Kidney (tissue), 14 donors: ENCODE measurements around the gene KLHL22. TPM values are rescaled to one million over a fixed set of nuclear protein-coding genes. Genes with fewer than 3 reads are reported as not detected.

Experiments used
- DNase-seq, 5 donors: peaks; one replicate each; pipeline ENCODE4 v3.0.0-alpha.2; 2013 to 2020
- FAIRE-seq: peaks from 2 replicates; lab custom pipeline; 2012; peaks lifted over from hg19 to GRCh38; lab: Jason Lieb, UNC
- H3K27ac ChIP-seq, 2 donors: one replicate each; pipeline ENCODE4 v1.7.0; 2013; ENCODE audit warnings: low read depth in 2 of 2, low read length in 2 of 2, inconsistent platforms in 1 of 2
- H3K27me3 ChIP-seq: one replicate; pipeline ENCODE4 v1.7.1; 2013; ENCODE audit warnings: low read length, inconsistent platforms; ENCODE audit not compliant: control insufficient read depth, insufficient read depth
- H3K36me3 ChIP-seq, 3 donors: one replicate each; pipeline versions ENCODE4 v1.7.0 to v1.7.1; 2013; ENCODE audit warnings: low read length in 3 of 3, control low read depth in 1 of 3, inconsistent platforms in 1 of 3; ENCODE audit not compliant: insufficient read depth in 3 of 3, control insufficient read depth in 2 of 3
- H3K4me1 ChIP-seq, 3 donors: one replicate each; pipeline versions ENCODE4 v1.7.0 to v1.7.1; 2013; ENCODE audit warnings: low read length in 3 of 3, inconsistent platforms in 1 of 3, low read depth in 1 of 3; ENCODE audit not compliant: control insufficient read depth in 2 of 3, insufficient read depth in 2 of 3
- H3K4me3 ChIP-seq, 3 donors: one replicate each; pipeline versions ENCODE4 v1.7.0 to v1.8.1; 2013; ENCODE audit warnings: low read length in 3 of 3, control low read depth in 1 of 3, inconsistent platforms in 1 of 3
- H3K9ac ChIP-seq, 3 donors: one replicate each; pipeline versions ENCODE4 v1.7.0 to v1.7.1; 2013; ENCODE audit warnings: low read length in 3 of 3, control low read depth in 1 of 3, inconsistent platforms in 1 of 3
- H3K9me3 ChIP-seq, 3 donors: one replicate each; pipeline versions ENCODE4 v1.7.0 to v1.7.1; 2013; ENCODE audit warnings: low read length in 3 of 3, control low read depth in 1 of 3, inconsistent platforms in 1 of 3; ENCODE audit not compliant: control insufficient read depth in 2 of 3, insufficient read depth in 1 of 3
- intact Hi-C: fragments of 100-400 bp; cut with DNase I; formaldehyde crosslinking; loops from one replicate; pipeline ENCODE4 v1.11.1; 2022
- polyA plus RNA-seq: library from polyadenylated mRNA; stranded (reverse); fragments of 350-450 nt; fragmentation: Illumina TruSeq; extraction: RNeasy Lipid Tissue Mini Kit (QIAGEN cat#74804); gene quantifications from one replicate; pipeline ENCODE4 v1.2.3, GENCODE V29; 2014; ENCODE audit warnings: low read depth, low replicate concordance; ENCODE audit not compliant: insufficient read depth
- total RNA-seq: library from RNA; stranded (reverse); fragmentation: NEBNext Ultra II Directional; extraction: Animal tissue kit (Norgen Biotek cat#: 25700); gene quantifications from one replicate; pipeline ENCODE4 v1.2.1, GENCODE V29; 2021
- TF ChIP-seq, protein P1 (sequence below): IDR thresholded peaks from 3 replicates; pipeline ENCODE4 v1.5.1; 2012; ENCODE audit warnings: mild to moderate bottlenecking, moderate library complexity, borderline replicate concordance; ENCODE audit not compliant: insufficient read depth; ENCODE audit errors: extremely low read depth
- donor health status: control.
- donor health status: control.
- donor health status: control.
- donor health status: control.
- donor health status: control.
- donor health status: DM: yes; HTN: yes; CAD: no.
- donor health status: Normal renal cell carcinoma (clear cell type).

Gene KLHL22
- total and polyA plus RNA-seq, 2 donors from 2014 or later: 22.4 to 24.3 TPM

DNA sequence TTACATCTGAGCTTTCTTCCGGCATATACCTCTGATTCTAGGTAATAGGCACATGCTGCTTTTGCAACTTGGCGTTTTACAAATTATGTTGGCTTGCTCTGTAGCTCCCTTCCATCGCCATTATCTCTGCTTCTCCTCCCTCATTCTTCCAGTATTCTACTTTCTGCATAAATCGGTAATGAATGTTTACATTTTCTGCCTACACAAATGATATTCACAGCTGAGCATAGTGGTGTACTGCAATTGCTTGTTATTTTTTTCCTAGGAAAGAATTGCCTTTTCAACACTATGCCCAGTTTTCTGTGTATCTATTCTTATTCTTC is 30.7 kb upstream of the KLHL22 start:
- no peak overlapping the region for H3K9ac ChIP-seq
- peaks cover 0 to 6% (median 3%) of the 10 kb centered on the region in 3 donors for H3K36me3 ChIP-seq
- no peak overlapping the region for H3K4me3 ChIP-seq
- intact Hi-C loops: no loop called here
- DNase-seq: no peak
- no peaks in the 10 kb centered on the region for H3K27me3 ChIP-seq
- H3K4me1 ChIP-seq: peaks cover 0 to 19% (median 11%) of the 10 kb centered on the region in 3 donors
- no peak for FAIRE-seq
- TF ChIP-seq, protein P1, sequence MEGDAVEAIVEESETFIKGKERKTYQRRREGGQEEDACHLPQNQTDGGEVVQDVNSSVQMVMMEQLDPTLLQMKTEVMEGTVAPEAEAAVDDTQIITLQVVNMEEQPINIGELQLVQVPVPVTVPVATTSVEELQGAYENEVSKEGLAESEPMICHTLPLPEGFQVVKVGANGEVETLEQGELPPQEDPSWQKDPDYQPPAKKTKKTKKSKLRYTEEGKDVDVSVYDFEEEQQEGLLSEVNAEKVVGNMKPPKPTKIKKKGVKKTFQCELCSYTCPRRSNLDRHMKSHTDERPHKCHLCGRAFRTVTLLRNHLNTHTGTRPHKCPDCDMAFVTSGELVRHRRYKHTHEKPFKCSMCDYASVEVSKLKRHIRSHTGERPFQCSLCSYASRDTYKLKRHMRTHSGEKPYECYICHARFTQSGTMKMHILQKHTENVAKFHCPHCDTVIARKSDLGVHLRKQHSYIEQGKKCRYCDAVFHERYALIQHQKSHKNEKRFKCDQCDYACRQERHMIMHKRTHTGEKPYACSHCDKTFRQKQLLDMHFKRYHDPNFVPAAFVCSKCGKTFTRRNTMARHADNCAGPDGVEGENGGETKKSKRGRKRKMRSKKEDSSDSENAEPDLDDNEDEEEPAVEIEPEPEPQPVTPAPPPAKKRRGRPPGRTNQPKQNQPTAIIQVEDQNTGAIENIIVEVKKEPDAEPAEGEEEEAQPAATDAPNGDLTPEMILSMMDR: no peak
- H3K27ac ChIP-seq: no peak overlapping the region
- no peaks in the 10 kb centered on the region for H3K9me3 ChIP-seq

DNA sequence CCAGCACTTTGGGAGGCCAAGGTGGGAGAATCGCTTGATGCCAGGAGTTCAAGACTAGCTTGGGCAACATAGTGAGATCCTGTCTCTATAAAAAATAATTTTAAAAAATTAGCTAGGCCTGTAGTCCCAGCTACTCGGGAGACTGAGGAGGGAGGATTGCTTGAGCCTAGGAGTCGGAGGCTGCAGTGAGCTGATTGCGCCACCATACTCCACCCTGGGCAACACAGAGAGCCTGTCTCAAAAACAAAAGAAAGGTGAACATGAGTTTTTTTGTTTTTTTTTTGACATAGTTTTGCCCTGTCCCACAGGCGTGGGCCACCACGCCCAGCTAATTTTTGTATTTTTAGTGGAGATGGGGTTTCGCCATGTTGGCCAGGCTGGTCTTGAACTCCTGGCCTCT is 29.5 kb upstream of the KLHL22 start:
- Histone ChIP-seq H3K9ac (no peak overlapping the region), H3K4me1 (peaks cover 0 to 11% (median under 1%) of the 10 kb centered on the region in 3 donors), H3K27me3 (no peaks in the 10 kb centered on the region), H3K9me3 (no peaks in the 10 kb centered on the region), H3K27ac (no peak overlapping the region), H3K36me3 (peaks cover 0 to 9% (median 3%) of the 10 kb centered on the region in 3 donors), H3K4me3 (no peak overlapping the region)
- FAIRE-seq: no peak
- DNase-seq: peak in 1 of 5 donors; percentile 14
- TF ChIP-seq, protein P1: no peak
- intact Hi-C loops: no loop called here

DNA sequence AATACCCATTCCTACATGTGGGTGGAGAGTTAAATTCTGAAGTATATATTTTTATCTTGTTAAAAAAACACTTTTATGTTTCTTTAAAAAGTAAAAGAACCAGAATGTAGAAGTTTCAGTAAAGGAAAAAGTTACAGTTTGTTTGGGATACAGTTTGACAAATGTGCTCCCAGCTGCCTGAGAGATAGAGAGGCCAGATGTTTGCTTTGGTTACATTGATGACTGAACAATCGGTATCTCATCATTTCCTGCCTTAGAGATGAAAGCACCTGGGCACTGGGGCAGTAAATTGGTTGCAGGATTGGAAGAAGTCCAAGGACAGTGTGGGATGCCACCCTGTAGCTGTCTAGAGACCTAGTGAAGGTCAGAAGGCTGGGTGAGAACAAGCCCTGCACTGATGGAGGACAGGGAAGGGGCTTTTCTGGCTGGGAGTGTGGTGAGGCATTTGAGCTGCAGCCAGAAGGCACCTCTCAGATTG is 28.4 kb upstream of the KLHL22 start:
- DNase-seq: peak in 1 of 5 donors; percentile 53
- no peak overlapping the region for H3K9ac ChIP-seq
- H3K27ac ChIP-seq: no peak overlapping the region
- no peak for FAIRE-seq
- no peaks in the 10 kb centered on the region for H3K27me3 ChIP-seq
- TF ChIP-seq, protein P1: no peak
- H3K4me3 ChIP-seq: no peak overlapping the region
- H3K36me3 ChIP-seq: peaks cover 0 to 10% (median 3%) of the 10 kb centered on the region in 3 donors
- H3K4me1 ChIP-seq: peaks cover 0 to 11% (median 0%) of the 10 kb centered on the region in 3 donors
- H3K9me3 ChIP-seq: no peaks in the 10 kb centered on the region
- intact Hi-C loops: no loop called here
